Ascending aorta (tissue), 2 donors: ENCODE results near the gene ATP10B. TPM values are rescaled to one million over a fixed set of nuclear protein-coding genes. Genes with fewer than 3 reads are reported as not detected.

ENCODE experiments used
- DNase-seq, 2 donors: peaks; one replicate each; pipeline ENCODE4 v3.0.0-alpha.2; 2019; ENCODE audit warnings: low spot score in 2 of 2
- H3K27ac ChIP-seq, 2 donors: fragments of 200-600 bp; sonication (generic); one replicate each; pipeline ENCODE4 v1.5.1; 2016 to 2017; ENCODE audit warnings: mild to moderate bottlenecking in 1 of 2
- H3K27me3 ChIP-seq: fragments of 200-600 bp; sonication (generic); one replicate; pipeline ENCODE4 v1.5.1; 2017
- H3K36me3 ChIP-seq, 2 donors: fragments of 200-600 bp; sonication (generic); one replicate each; pipeline ENCODE4 v1.5.1; 2016
- H3K4me1 ChIP-seq, 2 donors: fragments of 200-600 bp; sonication (generic); one replicate each; pipeline ENCODE4 v1.5.1; 2016 to 2017; ENCODE audit warnings: mild to moderate bottlenecking in 1 of 2
- H3K4me3 ChIP-seq, 2 donors: fragments of 200-600 bp; sonication (generic); one replicate each; pipeline ENCODE4 v1.5.1; 2016 to 2017; ENCODE audit warnings: mild to moderate bottlenecking in 1 of 2
- H3K9me3 ChIP-seq, 2 donors: fragments of 200-600 bp; sonication (generic); one replicate each; pipeline ENCODE4 v1.5.1; 2016
- intact Hi-C: fragments of 100-400 bp; cut with DNase I; formaldehyde crosslinking; loops from one replicate; pipeline ENCODE4 v1.15.1; 2023
- total RNA-seq: library from RNA; depleted of rRNA; stranded (reverse); fragments of >200 nt; gene quantifications from one replicate; pipeline ENCODE4 v1.1.0, GENCODE V29; 2016
- TF ChIP-seq, protein P1 (sequence below), 3 experiments: fragments of 200-600 bp in 2 of 3; fragments of 450-650 bp in 1 of 3; sonication (generic) in 2 of 3; IDR thresholded peaks; one replicate each; pipeline ENCODE4 v1.5.1; 2016 to 2019; ENCODE audit warnings: antibody characterized with exemption in 3 of 3, mild to moderate bottlenecking in 1 of 3, moderate library complexity in 1 of 3

The ATP10B gene
- total RNA-seq, 1 donor from 2014 or later = 0.43 TPM

DNA sequence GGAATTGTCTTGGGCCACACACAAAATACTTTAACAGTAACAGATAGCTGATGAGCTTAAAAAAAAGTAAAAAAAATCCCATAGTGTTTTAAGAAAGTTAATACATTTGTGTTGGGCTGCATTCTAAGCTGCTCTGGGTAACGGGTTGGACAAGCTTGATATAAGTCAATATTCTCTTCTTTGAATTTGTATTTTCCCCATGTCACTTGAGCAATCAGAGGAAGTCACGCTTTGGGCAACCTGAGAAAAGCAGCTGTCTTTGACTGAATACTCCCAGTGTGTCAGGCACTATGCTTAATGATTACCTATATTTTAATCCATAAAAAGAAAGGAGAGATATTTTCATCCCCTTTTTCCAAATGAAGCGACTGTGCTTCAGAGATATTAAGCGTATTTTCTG lies 84.9 kb downstream of the ATP10B start:
- intact Hi-C loops = no loop called here
- Histone ChIP-seq H3K27me3 (no peaks in the 10 kb centered on the region), H3K4me1 (no peaks in the 10 kb centered on the region), H3K36me3 (no peaks in the 10 kb centered on the region), H3K4me3 (no peak overlapping the region), H3K9me3 (no peaks in the 10 kb centered on the region), H3K27ac (no peak overlapping the region)
- TF ChIP-seq, protein P1, sequence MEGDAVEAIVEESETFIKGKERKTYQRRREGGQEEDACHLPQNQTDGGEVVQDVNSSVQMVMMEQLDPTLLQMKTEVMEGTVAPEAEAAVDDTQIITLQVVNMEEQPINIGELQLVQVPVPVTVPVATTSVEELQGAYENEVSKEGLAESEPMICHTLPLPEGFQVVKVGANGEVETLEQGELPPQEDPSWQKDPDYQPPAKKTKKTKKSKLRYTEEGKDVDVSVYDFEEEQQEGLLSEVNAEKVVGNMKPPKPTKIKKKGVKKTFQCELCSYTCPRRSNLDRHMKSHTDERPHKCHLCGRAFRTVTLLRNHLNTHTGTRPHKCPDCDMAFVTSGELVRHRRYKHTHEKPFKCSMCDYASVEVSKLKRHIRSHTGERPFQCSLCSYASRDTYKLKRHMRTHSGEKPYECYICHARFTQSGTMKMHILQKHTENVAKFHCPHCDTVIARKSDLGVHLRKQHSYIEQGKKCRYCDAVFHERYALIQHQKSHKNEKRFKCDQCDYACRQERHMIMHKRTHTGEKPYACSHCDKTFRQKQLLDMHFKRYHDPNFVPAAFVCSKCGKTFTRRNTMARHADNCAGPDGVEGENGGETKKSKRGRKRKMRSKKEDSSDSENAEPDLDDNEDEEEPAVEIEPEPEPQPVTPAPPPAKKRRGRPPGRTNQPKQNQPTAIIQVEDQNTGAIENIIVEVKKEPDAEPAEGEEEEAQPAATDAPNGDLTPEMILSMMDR (IDR thresholded peaks at IDR 0.05) = no peak
- no peak for DNase-seq

DNA sequence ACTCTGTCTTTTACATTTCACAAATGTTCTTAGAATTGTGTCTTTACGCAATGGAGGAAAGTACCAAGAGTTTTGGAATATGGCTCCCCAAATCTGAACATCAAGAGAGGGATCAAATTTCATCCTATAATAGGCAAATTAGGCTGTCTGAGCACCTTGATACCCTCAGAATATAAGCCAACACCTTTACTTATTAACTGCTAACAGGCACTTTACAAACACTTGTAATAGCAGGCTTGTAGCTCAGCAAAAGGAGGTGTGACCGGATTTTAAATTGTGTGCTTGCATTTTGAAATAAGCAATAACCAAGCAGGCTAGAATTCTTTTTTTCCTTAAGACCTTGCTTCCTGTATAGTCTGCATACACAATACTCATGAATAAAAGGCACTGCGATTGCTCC lies 92.0 kb downstream of the ATP10B start:
- no peaks in the 10 kb centered on the region for H3K27me3 ChIP-seq
- no peaks in the 10 kb centered on the region for H3K9me3 ChIP-seq
- TF ChIP-seq, protein P1 (IDR thresholded peaks at IDR 0.05) = no peak
- no peaks in the 10 kb centered on the region for H3K4me1 ChIP-seq
- no peak for DNase-seq
- intact Hi-C loops = no loop called here
- H3K4me3 ChIP-seq = no peak overlapping the region
- H3K36me3 ChIP-seq = no peaks in the 10 kb centered on the region
- H3K27ac ChIP-seq = no peak overlapping the region

DNA sequence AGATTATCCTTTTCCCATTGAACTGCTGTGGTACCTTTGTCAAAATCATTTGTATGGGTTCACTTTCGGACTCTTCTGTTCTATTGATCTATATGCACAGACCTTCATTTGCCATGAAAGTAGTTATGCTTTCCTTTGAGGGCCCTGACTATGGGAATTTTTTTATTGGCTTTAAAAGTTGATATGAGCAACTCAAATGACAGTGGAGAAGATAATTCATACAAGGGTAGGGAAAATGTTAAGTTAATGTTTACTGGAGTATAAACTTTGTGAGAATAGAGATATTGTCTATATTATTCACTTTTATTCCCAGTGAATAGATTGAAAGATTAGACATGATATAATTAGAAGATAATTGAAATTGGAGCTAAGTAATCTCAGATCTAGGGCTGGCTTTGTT lies 94.8 kb downstream of the ATP10B start:
- no peak for DNase-seq
- Histone ChIP-seq H3K27ac (no peak overlapping the region), H3K4me3 (no peak overlapping the region), H3K27me3 (no peaks in the 10 kb centered on the region), H3K4me1 (no peaks in the 10 kb centered on the region), H3K36me3 (no peaks in the 10 kb centered on the region), H3K9me3 (no peaks in the 10 kb centered on the region)
- TF ChIP-seq, protein P1 (IDR thresholded peaks at IDR 0.05) = no peak
- intact Hi-C loops = no loop called here

DNA sequence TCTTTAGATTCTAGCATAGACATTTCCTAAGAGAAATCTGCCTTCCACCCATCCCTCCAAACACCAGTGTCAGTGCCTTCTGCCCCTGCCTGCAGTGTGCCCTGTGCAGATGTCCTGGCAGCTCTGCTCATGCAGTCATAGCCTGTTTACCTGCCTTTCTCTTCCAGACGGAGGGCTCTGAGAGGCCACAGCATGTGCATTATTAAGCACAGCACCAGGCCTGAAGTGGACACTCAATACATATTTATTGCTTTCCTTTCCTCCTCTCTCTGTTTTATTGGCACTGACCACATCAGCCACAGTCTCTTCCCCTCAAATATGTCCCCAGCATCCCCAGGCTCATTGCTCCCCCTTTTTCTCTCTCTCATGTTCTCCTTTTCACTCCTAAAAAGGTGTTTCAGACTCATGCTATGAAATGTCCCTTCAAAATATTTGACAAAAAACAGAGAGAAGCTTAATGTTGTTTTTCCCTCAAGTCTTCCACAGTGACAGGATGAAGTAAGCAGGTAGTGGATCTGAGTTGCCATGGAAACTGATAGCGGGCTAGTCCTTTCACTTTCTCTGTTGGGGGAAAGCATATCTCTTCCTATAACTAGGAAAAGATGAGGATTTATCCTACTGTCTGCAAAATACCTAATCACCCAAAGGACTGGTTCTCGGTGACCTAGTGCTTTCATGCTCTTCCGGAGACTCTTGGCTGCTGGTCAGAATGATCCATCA lies 100.9 kb downstream of the ATP10B start:
- no peak overlapping the region for H3K4me3 ChIP-seq
- no peaks in the 10 kb centered on the region for H3K36me3 ChIP-seq
- no peaks in the 10 kb centered on the region for H3K27me3 ChIP-seq
- TF ChIP-seq, protein P1 (IDR thresholded peaks at IDR 0.05) = no peak
- no peak for DNase-seq
- intact Hi-C loops = no loop called here
- H3K4me1 ChIP-seq = no peaks in the 10 kb centered on the region
- no peaks in the 10 kb centered on the region for H3K9me3 ChIP-seq
- no peak overlapping the region for H3K27ac ChIP-seq

DNA sequence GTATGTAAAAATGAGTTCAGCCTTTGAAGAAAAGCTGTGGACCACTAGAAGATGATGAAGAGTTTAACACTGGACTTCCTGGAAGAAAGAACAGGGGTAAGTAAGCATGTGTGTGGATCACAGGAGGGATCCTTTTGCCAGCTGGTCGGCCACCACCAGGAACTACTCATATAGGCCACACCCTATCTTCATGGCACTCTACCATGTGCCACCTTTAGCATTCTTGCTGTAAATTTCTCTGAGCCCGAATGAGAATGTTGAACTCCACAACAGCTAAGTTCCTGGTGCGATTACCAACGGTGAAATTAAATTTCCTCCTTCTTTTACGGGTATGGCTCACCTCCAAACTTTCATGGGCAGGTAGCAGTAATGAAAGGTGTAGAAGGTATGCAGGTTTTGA lies 102.3 kb downstream of the ATP10B start:
- TF ChIP-seq, protein P1 (IDR thresholded peaks at IDR 0.05) = no peak
- no peak overlapping the region for H3K4me3 ChIP-seq
- H3K27ac ChIP-seq = no peak overlapping the region
- no peaks in the 10 kb centered on the region for H3K27me3 ChIP-seq
- intact Hi-C loops = no loop called here
- H3K36me3 ChIP-seq = no peaks in the 10 kb centered on the region
- no peak for DNase-seq
- H3K9me3 ChIP-seq = no peaks in the 10 kb centered on the region
- no peaks in the 10 kb centered on the region for H3K4me1 ChIP-seq

DNA sequence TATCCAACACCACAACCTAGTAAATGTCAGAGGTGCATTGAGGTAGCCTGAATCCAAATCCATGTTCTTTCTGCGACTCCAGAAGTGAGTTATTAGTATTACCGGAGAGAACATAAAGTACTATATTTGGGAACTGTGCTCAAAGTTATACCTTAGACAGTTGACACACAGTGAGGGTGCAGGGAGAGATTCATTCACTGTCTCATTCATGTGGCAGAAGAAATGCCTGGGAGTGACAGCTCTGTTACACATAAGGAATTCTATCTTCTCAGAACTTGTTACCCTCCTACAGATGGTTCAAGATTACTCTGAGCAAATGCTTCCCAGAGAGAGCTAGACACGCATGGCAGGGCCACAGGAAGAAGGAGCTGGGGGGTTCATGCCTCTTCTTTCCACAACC lies 103.0 kb downstream of the ATP10B start:
- no peaks in the 10 kb centered on the region for H3K9me3 ChIP-seq
- TF ChIP-seq, protein P1 (IDR thresholded peaks at IDR 0.05) = no peak
- intact Hi-C loops = no loop called here
- H3K27ac ChIP-seq = no peak overlapping the region
- no peak for DNase-seq
- H3K4me3 ChIP-seq = no peak overlapping the region
- no peaks in the 10 kb centered on the region for H3K4me1 ChIP-seq
- no peaks in the 10 kb centered on the region for H3K27me3 ChIP-seq
- H3K36me3 ChIP-seq = no peaks in the 10 kb centered on the region
